H9 (cell line): ENCODE data around the gene TMEM59L. TPM values are rescaled to one million over a fixed set of nuclear protein-coding genes. Genes with fewer than 3 reads are reported as not detected.

Source experiments
- DNase-seq: peaks from one replicate; pipeline ENCODE4 v3.0.0-alpha.2; 2017
- H2AFZ ChIP-seq: one replicate; pipeline ENCODE4 v1.6.1; 2013; ENCODE audit warnings: mild to moderate bottlenecking, low read length, control low read depth, moderate library complexity
- H2AK5ac ChIP-seq: 2 replicates; pipeline ENCODE4 v1.6.1; 2013; ENCODE audit warnings: low read length, control low read depth, mixed read lengths; ENCODE audit not compliant: insufficient read length
- H2BK120ac ChIP-seq: one replicate; pipeline ENCODE4 v1.6.1; 2013; ENCODE audit warnings: low read depth, mild to moderate bottlenecking, low read length, control low read depth, inconsistent platforms; ENCODE audit not compliant: poor library complexity, severe bottlenecking
- H2BK12ac ChIP-seq: 2 replicates; pipeline ENCODE4 v1.6.1; 2013; ENCODE audit warnings: low read length, control low read depth, mixed read lengths, low read depth; ENCODE audit not compliant: insufficient read length
- H2BK15ac ChIP-seq: 2 replicates; pipeline ENCODE4 v1.6.1; 2013; ENCODE audit warnings: low read depth, low read length, control low read depth
- H2BK20ac ChIP-seq: one replicate; pipeline ENCODE4 v1.6.1; 2013; ENCODE audit warnings: low read depth, mild to moderate bottlenecking, low read length, control low read depth, inconsistent platforms; ENCODE audit not compliant: poor library complexity, severe bottlenecking
- H2BK5ac ChIP-seq: 2 replicates; pipeline ENCODE4 v1.6.1; 2013; ENCODE audit warnings: low read length, control low read depth, mixed read lengths; ENCODE audit not compliant: insufficient read length
- H3K14ac ChIP-seq: 2 replicates; pipeline ENCODE4 v1.6.1; 2013; ENCODE audit warnings: low read length, control low read depth; ENCODE audit not compliant: insufficient read depth
- H3K18ac ChIP-seq: 2 replicates; pipeline ENCODE4 v1.6.1; 2013; ENCODE audit warnings: low read depth, mild to moderate bottlenecking, mixed read lengths, low read length, control low read depth; ENCODE audit not compliant: insufficient read length
- H3K23ac ChIP-seq: 2 replicates; pipeline ENCODE4 v1.6.1; 2013; ENCODE audit warnings: low read length, control low read depth, mixed read lengths, low read depth; ENCODE audit not compliant: insufficient read length
- H3K23me2 ChIP-seq: 2 replicates; pipeline ENCODE4 v1.6.1; 2013; ENCODE audit warnings: low read depth, mild to moderate bottlenecking, mixed read lengths, low read length, control low read depth; ENCODE audit not compliant: insufficient read length, poor library complexity, severe bottlenecking
- H3K27ac ChIP-seq: 2 replicates; pipeline ENCODE4 v1.5.1; 2013; ENCODE audit warnings: low read length, control low read depth, mixed read lengths, low read depth; ENCODE audit not compliant: insufficient read length
- H3K27me3 ChIP-seq: 2 replicates; pipeline ENCODE4 v1.6.1; 2013; ENCODE audit warnings: low read length, control low read depth, inconsistent platforms; ENCODE audit not compliant: insufficient read depth
- H3K4ac ChIP-seq: 2 replicates; pipeline ENCODE4 v1.6.1; 2013; ENCODE audit warnings: low read depth, mild to moderate bottlenecking, control low read depth, inconsistent platforms, low read length, moderate library complexity
- H3K4me1 ChIP-seq: 2 replicates; pipeline ENCODE4 v1.6.1; 2013; ENCODE audit warnings: low read length, control low read depth, inconsistent platforms; ENCODE audit not compliant: insufficient read depth
- H3K4me2 ChIP-seq: 2 replicates; pipeline ENCODE4 v1.6.1; 2013; ENCODE audit warnings: low read length, control low read depth, mixed read lengths; ENCODE audit not compliant: insufficient read length, insufficient read depth
- H3K56ac ChIP-seq: 2 replicates; pipeline ENCODE4 v1.6.1; 2013; ENCODE audit warnings: low read depth, mild to moderate bottlenecking, mixed read lengths, low read length, control low read depth; ENCODE audit not compliant: insufficient read length
- H3K79me1 ChIP-seq: 2 replicates; pipeline ENCODE4 v1.6.1; 2013; ENCODE audit warnings: low read depth, mild to moderate bottlenecking, moderate library complexity, low read length, control low read depth, inconsistent platforms; ENCODE audit not compliant: insufficient read depth, poor library complexity, severe bottlenecking
- H3K79me2 ChIP-seq: 2 replicates; pipeline ENCODE4 v1.6.1; 2013; ENCODE audit warnings: low read length, control low read depth, inconsistent platforms; ENCODE audit not compliant: insufficient read depth
- H3K9ac ChIP-seq: 2 replicates; pipeline ENCODE4 v1.6.1; 2013; ENCODE audit warnings: low read length, control low read depth, mixed read lengths; ENCODE audit not compliant: insufficient read length; ENCODE audit errors: extremely low read depth
- H3K9me3 ChIP-seq: one replicate; pipeline ENCODE4 v1.6.1; 2013; ENCODE audit warnings: low read depth, low read length, inconsistent platforms; ENCODE audit not compliant: control insufficient read depth
- H3T11ph ChIP-seq: one replicate; pipeline ENCODE4 v1.6.1; 2013; ENCODE audit warnings: mild to moderate bottlenecking, low read length, control low read depth, inconsistent platforms
- H4K20me1 ChIP-seq: one replicate; pipeline ENCODE4 v1.6.1; 2013; ENCODE audit not compliant: control insufficient read depth, insufficient read length, insufficient read depth
- H4K5ac ChIP-seq: 2 replicates; pipeline ENCODE4 v1.6.1; 2013; ENCODE audit warnings: low read depth, mild to moderate bottlenecking, mixed read lengths, low read length, control low read depth; ENCODE audit not compliant: insufficient read length
- H4K8ac ChIP-seq: replicated peaks from 2 replicates; pipeline ENCODE4 v1.6.1; 2013; ENCODE audit warnings: low read length, control low read depth, mixed read lengths, low read depth; ENCODE audit not compliant: insufficient read length
- H4K91ac ChIP-seq: 2 replicates; pipeline ENCODE4 v1.6.1; 2013; ENCODE audit warnings: low read depth, mild to moderate bottlenecking, moderate library complexity, mixed read lengths, low read length, control low read depth; ENCODE audit not compliant: insufficient read length
- H3K27ac Mint-ChIP-seq, 3 experiments: 2 replicates in 2 of 3; 3 replicates in 1 of 3; pipeline ENCODE4 v1.8.0; 2020 to 2021; ENCODE audit warnings: mixed read lengths in 3 of 3, mild to moderate bottlenecking in 1 of 3, moderate library complexity in 1 of 3
- H3K27me3 Mint-ChIP-seq: 2 replicates; pipeline ENCODE4 v1.8.0; 2021; ENCODE audit warnings: low read depth, mild to moderate bottlenecking, moderate library complexity, mixed read lengths
- H3K36me3 Mint-ChIP-seq, 3 experiments: 2 replicates in 2 of 3; 3 replicates in 1 of 3; pipeline ENCODE4 v1.8.0; 2020 to 2021; ENCODE audit warnings: low read depth in 3 of 3, mixed read lengths in 3 of 3; ENCODE audit not compliant: insufficient read depth in 1 of 3
- H3K4me1 Mint-ChIP-seq, 2 experiments: 2 replicates each; pipeline ENCODE4 v1.8.0; 2020; ENCODE audit warnings: mixed read lengths in 2 of 2
- H3K4me3 Mint-ChIP-seq, 2 experiments: 2 replicates in 1 of 2; 3 replicates in 1 of 2; pipeline ENCODE4 v1.8.0; 2020 to 2021; ENCODE audit warnings: mild to moderate bottlenecking in 2 of 2, mixed read lengths in 2 of 2, moderate library complexity in 1 of 2
- H3K9me3 Mint-ChIP-seq, 2 experiments: 2 replicates in 1 of 2; 3 replicates in 1 of 2; pipeline ENCODE4 v1.8.0; 2020; ENCODE audit warnings: mild to moderate bottlenecking in 2 of 2, mixed read lengths in 2 of 2, moderate library complexity in 1 of 2
- WGBS: extraction: QIAGEN DNeasy Blood & Tissue Kit; methylation state at CpG from one replicate; pipeline ENCODE4 v1.1.7; 2013; ENCODE audit warnings: missing lambda C conversion rate, low lambda C conversion rate, mixed read lengths; ENCODE audit not compliant: insufficient read length; ENCODE audit errors: extremely low coverage; 5-methylcytosine and 5-hydroxymethylcytosine counted together
- long read RNA-seq: library from polyadenylated mRNA; unstranded; transcript quantifications from one replicate; pipeline ENCODE4 v2.0.0, GENCODE V29; 2020
- total RNA-seq: library from RNA; stranded (reverse); gene quantifications from 2 replicates; pipeline ENCODE4 v1.2.1, GENCODE V29; 2021
- TF ChIP-seq, protein P1 (sequence below): fragments of 200-600 bp; sonication (generic); conservative IDR thresholded peaks from 3 replicates; pipeline ENCODE4 v1.8.0; 2021; ENCODE audit warnings: antibody characterized with exemption, mild to moderate bottlenecking

The TMEM59L gene
- 11.2 and 12.0 TPM in 2 replicates for total RNA-seq
- long read RNA-seq, transcript TMEM59L-204 (7 exons, 1,683 nt) = minor isoform, 16 of 72 reads
- long read RNA-seq, transcript TMEM59L-201 (8 exons, 1,613 nt) = major isoform, 40 of 72 reads
- long read RNA-seq, partial matches to known transcripts = 7 of 72 reads
- long read RNA-seq, other reads (novel, unspliced or antisense) = 9 of 72 reads

DNA sequence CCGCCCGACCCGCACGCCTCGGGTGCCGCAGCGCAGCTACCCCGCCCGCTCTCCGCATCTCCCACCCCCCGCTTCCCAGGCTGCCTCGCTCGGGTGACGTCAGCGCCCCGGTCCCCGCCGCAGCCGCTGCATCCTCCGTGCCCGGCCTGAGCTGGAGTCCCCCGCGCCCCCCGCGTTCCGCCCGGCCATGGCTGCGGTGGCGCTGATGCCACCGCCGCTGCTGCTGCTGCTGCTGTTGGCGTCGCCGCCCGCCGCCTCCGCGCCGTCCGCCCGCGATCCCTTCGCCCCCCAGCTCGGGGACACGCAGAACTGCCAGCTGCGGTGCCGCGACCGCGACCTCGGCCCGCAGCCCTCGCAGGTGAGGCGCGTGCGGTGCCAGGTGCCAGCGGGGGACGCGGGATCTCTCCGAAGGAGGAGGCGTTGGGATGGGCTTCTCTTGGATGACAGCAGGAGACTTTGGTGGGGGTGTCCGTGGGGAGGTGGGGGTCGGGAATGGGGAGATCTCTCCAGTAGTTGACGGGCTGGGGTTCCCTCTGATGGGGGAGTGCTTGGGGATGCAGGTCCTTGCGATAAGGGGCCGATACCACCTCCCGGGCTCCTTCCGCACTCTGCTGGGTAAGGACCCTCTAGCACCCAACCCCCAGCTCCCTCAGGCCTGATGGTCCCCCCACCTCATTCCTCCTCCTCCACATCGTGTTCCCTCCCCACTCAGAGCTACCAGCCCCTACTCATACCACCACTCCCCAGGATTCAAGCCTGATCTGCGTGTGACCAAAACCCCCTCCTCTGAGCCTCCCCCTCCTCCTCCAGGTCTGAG is at the start of gene TMEM59L:
TMEM59L (plus strand) TSS at position 99 of the 817 bp plus-strand sequence; CDS start at position 188, 89 bp downstream.
- Histone ChIP-seq H4K20me1 (no peaks in the 10 kb centered on the region), H2BK5ac (no peak within 1 kb of the TSS), H3K23ac (no peak within 1 kb of the TSS), H3K23me2 (peaks cover 27% of the 10 kb centered on the region), H3K4me2 (peak within 1 kb of the TSS; percentile 44), H4K91ac (no peak within 1 kb of the TSS), H2BK12ac (no peak within 1 kb of the TSS), H3K18ac (no peak within 1 kb of the TSS), H3K56ac (no peak within 1 kb of the TSS), H2AFZ (no peak within 1 kb of the TSS), H3K27ac (no peak within 1 kb of the TSS), H3T11ph (no peak within 1 kb of the TSS), H3K79me2 (no peaks in the 10 kb centered on the region), H3K4ac (no peak within 1 kb of the TSS), H3K14ac (no peak within 1 kb of the TSS; the same call in 1 of the 2 replicates), H2BK15ac (no peak within 1 kb of the TSS), H3K4me1 (peaks cover 17% of the 10 kb centered on the region), H3K9ac (no peak within 1 kb of the TSS), H3K79me1 (no peaks in the 10 kb centered on the region), H4K8ac (no peak within 1 kb of the TSS), H3K9me3 (no peaks in the 10 kb centered on the region), H3K27me3 (peaks cover 59% of the 10 kb centered on the region), H2BK120ac (no peak within 1 kb of the TSS), H4K5ac (no peak within 1 kb of the TSS), H2BK20ac (no peak within 1 kb of the TSS), H2AK5ac (no peak within 1 kb of the TSS)
- no peak within 1 kb of the TSS for H3K27ac Mint-ChIP-seq
- peaks cover 0 to 7% (median 4%) of the 10 kb centered on the region in 3 experiments; a peak in 5 of 7 replicates for H3K36me3 Mint-ChIP-seq
- TF ChIP-seq, protein P1, sequence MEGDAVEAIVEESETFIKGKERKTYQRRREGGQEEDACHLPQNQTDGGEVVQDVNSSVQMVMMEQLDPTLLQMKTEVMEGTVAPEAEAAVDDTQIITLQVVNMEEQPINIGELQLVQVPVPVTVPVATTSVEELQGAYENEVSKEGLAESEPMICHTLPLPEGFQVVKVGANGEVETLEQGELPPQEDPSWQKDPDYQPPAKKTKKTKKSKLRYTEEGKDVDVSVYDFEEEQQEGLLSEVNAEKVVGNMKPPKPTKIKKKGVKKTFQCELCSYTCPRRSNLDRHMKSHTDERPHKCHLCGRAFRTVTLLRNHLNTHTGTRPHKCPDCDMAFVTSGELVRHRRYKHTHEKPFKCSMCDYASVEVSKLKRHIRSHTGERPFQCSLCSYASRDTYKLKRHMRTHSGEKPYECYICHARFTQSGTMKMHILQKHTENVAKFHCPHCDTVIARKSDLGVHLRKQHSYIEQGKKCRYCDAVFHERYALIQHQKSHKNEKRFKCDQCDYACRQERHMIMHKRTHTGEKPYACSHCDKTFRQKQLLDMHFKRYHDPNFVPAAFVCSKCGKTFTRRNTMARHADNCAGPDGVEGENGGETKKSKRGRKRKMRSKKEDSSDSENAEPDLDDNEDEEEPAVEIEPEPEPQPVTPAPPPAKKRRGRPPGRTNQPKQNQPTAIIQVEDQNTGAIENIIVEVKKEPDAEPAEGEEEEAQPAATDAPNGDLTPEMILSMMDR = no peak
- peak within 1 kb of the TSS; percentile 64 to 88 for H3K4me3 Mint-ChIP-seq
- DNase-seq = no peak
- no CpG with 5 or more reads among the region's 70 CpGs for WGBS
- H3K4me1 Mint-ChIP-seq = peaks cover 39 to 48% of the 10 kb centered on the region in 2 experiments
- H3K27me3 Mint-ChIP-seq = peaks cover 92% of the 10 kb centered on the region
- H3K9me3 Mint-ChIP-seq = peaks cover 6 to 7% of the 10 kb centered on the region in 2 experiments
